Fibroblast of villous mesenchyme (primary cell): ENCODE results near the gene BLMH. TPM values are rescaled to one million over a fixed set of nuclear protein-coding genes. Genes with fewer than 3 reads are reported as not detected.

Experiments
- DNase-seq: peaks from one replicate; pipeline ENCODE4 v3.0.0-alpha.2; 2010; ENCODE audit warnings: low read depth
- H3K4me3 ChIP-seq: 2 replicates; pipeline ENCODE4 v1.5.1; 2011; ENCODE audit warnings: low read depth, mild to moderate bottlenecking, low read length
- CTCF ChIP-seq: IDR thresholded peaks from 2 replicates; pipeline ENCODE4 v1.5.1; 2012; ENCODE audit warnings: low read depth, mild to moderate bottlenecking, low read length; ENCODE audit not compliant: insufficient read depth
- total RNA-seq: library from RNA; depleted of rRNA; stranded (reverse); fragments of >200 nt; gene quantifications from 2 replicates; pipeline ENCODE4 v1.2.3, GENCODE V29; 2012

Gene BLMH
- total RNA-seq, 1 donor = 31.1 TPM

- TF ChIP-seq CTCF = no peak
Measured at GRCh38 chr17:30275911-30276310, 15.8 kb downstream of the BLMH start.

DNA sequence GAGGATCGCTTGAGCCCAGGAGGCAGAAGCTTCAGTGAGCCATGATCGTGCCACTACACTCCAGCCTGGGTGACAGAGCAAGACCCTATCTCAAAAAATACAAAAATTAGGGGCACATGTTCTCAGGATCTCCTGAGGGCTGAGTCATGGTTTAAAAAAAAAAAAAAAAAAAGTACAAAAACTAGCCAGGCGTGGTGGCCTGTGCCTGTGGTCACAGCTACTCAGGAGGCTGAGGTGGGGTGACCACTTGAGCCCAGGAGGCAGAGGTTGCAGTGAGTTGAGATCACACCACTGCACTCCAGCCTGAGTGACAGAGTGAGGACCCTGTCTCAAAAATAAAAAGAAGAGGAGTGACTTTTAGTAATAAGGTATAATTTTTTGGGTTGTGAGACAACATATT is 16.9 kb downstream of the BLMH start:
- DNase-seq = no peak
- H3K4me3 ChIP-seq = no peak overlapping the region

More at GRCh38 chr17:30275911-30276310, 15.8 kb downstream of the BLMH start:
- no peak overlapping the region for H3K4me3 ChIP-seq
- no peak for DNase-seq

GRCh38 chr17:30273373-30273772 is 18.4 kb downstream of the BLMH start:
- peak; percentile 37 for DNase-seq
- TF ChIP-seq CTCF = no peak
- no peak overlapping the region for H3K4me3 ChIP-seq

More for the DNA sequence above, 16.9 kb downstream of the BLMH start:
- no peak for TF ChIP-seq CTCF

GRCh38 chr17:30271102-30271501 is 20.6 kb downstream of the BLMH start:
- DNase-seq = peak; percentile 49
- no peak for TF ChIP-seq CTCF

DNA sequence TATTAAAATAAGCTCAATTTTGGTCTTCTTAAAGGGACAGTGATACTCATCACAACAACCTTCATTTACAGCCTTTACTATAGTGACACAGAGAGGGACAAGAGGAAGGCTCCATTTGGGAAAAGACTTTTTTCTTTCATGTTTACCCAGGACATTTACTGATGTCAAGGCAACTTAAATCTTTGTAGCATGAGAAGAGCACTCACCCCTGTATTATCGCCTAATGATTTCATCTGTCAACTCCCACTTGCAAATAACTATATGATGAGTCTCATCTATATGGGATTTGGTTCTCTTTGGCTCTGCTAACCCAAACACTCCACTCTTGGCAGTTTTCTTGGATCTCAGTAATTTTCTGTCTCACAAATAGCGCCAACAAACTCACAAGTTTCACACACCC is 24.1 kb downstream of the BLMH start:
- TF ChIP-seq CTCF = no peak
- no peak for DNase-seq
- no peak overlapping the region for H3K4me3 ChIP-seq

More at GRCh38 chr17:30271102-30271501, 20.6 kb downstream of the BLMH start:
- no peak overlapping the region for H3K4me3 ChIP-seq

DNA sequence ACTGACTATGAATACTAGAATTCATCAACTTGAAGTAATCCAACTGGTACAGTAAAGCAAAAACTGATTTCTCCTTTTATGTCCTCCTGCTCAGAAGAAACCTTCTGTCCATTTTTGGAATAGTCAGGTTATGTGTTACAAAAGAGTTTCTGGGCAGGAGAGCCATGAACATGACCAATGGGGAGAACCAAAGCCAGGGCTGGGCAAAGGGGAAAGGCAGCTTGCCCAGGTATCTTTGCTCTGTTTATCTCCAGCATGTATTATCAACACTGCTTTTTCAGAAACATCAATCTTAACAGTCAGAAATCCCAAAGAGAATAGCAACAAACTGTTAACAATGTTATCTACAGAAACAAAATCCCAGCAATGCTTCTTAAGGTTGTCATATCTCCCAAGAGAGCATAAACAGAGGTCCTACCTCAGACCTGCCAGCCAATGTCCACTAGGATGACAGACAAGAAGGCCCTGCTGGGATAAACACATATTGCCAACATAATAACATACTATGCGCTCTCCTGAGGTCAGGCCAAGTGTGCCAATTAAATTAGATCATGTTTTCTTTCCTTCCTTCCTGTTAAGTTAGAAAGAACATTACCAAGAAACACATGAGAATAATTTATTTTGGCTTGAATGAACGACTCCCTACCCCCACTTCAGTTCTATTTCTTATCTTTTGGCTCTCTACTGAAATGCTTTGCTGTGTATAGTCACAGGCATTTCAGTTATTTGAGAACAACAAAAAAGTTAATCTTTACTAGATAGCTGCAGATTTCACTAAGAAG is 28.0 kb downstream of the BLMH start:
- DNase-seq = no peak
- no peak overlapping the region for H3K4me3 ChIP-seq
- no peak for TF ChIP-seq CTCF
